CD4-positive, alpha-beta T cell treated with Interleukin-4 for 1 hour (primary cell): ENCODE data around the gene UNC13B.
"Not testable (repeated sequence)": the region's sequence is repeated elsewhere in the genome, so short reads cannot be mapped to it uniquely, and the experiment has no call there.

Experiments used
- DNase-seq, 2 donors: peaks; one replicate each; pipeline ENCODE4 v3.0.0-alpha.2; 2020 to 2022

Gene UNC13B

DNA sequence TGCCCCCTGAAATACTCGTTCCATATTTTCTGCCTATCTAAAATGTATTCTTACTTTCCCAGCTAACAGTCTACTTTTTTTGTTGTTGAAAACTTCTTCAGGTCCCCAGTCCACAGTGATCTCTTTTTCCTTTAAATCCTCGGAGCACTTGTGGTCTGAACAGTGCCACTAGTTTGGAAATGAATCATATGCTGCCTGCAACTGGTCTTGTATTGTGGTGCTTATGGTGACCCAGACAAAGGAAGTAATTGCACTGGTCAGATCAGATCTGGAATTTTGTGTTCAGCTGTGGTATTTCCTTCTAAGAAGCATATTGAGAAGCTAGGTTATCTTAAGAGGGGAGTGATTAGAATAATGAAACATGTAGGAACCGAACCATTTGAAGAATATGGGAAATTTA, 2.9 kb downstream of the UNC13B start:
- DNase-seq, result no peak

DNA sequence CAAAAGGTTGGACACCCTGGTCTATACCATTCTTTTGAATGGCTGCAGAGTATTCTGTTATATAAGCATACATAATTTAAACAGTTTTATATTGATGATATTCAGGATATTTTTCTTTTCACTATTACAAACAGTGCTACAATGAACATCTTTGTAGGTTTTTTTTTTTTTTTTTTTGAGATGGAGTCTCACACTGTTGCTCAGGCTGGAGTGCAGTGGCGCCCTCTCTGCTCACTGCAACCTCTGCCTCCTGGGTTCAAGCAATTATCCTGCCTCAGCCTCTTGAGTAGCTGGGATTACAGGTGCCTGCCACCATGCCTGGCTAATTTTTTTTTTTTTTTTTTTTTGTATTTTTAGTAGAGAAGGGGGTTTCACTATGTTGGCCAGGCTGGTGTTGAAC, 5.6 kb downstream of the UNC13B start:
- not testable (repeated sequence) for DNase-seq

DNA sequence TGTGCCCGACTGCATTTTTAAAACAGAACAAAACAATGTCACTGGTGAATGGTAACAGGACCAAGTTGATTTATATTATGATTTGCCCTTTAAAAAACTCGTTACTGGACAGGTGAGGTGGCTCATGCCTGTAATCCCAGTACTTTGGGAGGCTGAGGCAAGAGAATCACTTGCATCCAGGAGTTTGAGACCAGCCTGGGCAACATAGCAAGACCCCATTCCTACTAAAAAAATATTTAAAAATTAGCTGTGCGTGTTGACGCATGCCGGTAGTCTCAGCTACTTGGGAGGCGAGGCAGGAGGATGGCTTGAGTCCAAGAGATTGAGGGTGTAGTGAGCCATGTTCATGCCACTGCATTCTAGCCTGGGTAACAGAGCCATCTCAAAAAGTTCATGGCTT, 7.2 kb downstream of the UNC13B start:
- no peak for DNase-seq

DNA sequence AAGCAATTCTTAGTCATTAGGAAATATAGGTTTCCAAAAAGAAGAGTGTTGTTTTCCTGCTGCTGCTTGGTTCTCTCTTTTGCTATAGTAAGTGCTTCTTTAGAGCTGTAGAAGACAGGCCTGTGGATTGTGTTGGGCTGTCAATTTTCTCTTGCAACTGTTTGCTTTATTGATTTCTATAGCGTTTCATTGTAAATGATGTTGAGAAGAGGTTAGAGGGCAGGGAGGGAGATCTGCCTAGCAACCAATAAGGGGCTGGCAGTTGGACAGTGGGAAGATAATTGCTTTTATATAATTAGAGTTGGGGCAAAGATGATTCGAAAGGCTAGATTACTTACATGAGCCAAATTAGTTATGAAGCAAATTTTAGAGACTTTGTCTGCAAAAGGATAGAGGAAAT, 11.1 kb downstream of the UNC13B start:
- no peak for DNase-seq

DNA sequence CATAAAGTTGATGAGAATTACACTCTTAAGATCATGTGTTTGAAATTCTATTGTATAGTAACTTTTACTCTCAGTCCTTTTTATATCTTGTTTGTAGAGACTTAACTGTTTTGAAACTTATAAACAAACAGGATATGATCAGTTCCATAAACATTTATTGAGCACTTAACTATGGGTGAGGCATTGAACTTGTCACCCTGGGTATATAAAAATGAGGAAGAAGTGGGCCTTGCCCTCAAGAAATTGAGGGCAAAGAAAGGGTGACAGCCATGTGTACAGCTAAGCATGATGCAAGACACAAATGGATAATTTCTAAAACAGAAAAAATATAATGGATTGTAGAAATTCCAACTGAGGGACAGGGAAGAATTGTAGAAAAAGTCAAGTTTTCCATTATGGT, 15.7 kb downstream of the UNC13B start:
- no peak for DNase-seq

DNA sequence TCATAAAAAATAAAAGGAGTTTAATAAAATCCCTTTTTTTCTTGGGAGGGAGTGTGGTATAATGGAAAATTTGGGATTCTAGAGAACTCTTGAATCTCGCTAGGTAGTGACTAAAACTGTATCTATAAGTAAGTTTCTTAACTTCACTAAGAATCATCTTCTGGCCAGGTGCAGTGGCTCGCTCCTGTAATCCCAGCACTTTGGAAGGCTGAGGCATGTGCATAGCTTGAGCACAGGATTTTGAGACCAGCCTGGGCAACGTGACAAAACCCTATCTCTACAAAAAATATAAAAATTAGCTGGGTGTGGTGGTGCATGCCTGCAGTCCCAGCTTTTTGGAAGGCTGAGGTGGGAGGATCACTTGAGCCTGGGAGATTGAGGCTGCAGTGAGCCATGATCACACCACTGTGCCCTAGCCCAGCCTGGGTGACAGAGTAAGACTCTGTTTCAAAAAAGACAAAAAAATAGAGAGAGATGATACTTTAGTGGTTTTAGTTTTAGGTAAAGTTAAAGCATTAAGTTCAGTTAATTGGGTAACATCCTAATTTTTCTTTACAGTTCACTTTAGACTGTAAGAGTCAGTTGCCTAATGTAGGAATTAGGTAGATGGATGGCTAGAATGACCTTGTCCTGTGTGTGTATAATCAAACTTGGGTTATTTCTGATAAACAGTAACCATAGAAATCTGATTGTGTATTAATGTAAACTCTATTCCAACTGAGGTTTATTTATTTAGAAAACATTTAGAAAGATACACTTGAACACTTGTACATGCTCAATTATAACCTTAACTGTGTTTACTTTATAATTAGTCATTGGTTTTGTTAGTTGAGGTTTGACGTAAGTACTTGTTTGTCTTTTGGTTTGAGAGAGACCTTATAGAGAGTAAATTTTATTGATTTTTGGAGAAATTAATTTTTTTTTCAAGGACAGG, 17.8 kb downstream of the UNC13B start:
- no peak for DNase-seq

DNA sequence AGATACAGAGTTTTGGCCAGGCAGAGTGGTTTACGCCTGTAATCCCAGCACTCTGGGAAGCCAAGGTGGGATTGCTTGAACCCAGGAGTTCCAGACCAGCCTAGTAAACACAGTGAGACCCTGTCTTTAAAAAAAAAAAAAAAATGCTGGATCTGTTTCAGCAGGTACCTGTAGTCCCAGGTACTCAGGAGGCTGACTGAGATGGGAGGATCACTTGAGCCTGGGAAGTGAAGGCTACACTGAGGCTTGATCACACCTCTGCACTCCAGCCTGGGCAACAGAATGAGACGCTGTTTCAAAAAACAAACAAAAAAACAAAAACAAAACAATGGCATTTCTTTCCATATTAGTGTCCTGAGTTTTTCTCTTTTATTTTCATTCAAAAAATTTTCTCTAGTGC, 19.0 kb downstream of the UNC13B start:
- no peak for DNase-seq

DNA sequence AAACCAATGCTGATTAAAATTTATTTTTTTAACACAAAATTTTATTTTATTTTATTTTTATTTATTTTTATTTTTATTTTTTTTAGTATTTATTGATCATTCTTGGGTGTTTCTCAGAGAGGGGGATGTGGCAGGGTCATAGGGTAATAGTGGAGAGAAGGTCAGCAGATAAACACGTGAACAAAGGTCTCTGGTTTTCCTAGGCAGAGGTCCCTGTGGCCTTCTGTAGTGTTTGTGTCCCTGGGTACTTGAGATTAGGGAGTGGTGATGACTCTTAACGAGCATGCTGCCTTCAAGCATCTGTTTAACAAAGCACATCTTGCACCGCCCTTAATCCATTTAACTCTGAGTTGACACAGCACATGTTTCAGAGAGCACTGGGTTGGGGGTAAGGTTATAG, 20.6 kb downstream of the UNC13B start:
- DNase-seq, result not testable (repeated sequence)

DNA sequence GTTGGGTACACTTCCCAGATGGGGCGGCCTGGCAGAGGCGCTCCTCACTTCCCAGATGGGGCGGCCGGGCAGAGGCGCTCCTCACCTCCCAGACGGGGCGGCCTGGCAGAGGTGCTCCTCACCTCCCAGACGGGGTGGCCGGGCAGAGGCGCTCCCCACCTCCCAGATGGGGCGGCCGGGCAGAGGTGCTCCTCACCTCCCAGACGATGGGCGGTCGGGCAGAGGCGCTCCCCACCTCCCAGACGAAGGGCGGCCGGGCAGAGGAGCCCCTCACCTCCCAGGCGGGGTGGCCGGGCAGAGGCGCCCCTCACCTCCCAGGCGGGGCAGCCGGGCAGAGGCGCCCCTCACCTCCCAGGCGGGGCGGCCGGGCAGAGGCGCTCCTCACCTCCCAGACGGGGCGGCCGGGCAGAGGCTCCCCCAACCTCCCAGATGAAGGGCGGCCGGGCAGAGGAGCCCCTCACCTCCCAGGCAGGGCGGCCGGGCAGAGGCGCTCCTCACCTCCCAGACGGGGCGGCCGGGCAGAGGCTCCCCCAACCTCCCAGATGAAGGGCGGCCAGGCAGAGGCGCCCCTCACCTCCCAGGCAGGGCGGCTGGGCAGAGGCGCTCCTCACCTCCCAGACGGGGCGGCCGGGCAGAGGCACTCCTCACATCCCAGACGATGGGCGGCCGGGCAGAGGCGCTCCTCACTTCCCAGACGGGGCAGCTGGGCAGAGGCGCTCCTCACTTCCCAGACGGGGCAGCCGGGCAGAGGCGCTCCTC, 21.4 kb downstream of the UNC13B start:
- DNase-seq, result not testable (repeated sequence)

DNA sequence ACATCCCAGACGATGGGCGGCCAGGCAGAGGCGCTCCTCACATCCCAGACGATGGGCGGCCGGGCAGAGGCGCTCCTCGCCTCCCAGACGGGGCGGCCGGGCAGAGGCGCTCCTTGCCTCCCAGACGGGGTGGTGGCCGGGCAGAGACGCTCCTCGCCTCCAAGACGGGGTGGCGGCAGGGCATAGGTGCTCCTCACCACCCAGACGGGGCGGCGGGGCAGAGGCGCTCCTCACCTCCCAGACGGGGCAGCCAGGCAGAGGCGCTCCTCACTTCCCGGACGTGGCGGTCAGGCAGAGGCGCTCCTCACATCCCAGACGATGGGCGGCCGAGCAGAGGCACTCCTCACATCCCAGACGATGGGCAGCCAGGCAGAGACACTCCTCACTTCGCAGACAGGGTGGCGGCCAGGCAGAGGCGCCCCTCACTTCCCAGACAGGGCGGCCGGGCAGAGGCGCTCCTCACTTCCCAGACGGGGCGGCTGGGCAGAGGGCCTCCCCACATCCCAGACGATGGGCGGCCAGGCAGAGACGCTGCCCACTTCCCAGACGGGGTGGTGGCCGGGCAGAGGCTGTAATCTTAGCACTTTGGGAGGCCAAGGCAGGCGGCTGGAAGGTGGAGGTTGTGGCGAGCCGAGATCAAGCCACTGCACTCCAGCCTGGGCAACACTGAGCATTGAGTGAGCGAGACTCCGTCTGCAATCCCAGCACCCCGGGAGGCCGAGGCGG, 22.1 kb downstream of the UNC13B start:
- DNase-seq, result not testable (repeated sequence)

DNA sequence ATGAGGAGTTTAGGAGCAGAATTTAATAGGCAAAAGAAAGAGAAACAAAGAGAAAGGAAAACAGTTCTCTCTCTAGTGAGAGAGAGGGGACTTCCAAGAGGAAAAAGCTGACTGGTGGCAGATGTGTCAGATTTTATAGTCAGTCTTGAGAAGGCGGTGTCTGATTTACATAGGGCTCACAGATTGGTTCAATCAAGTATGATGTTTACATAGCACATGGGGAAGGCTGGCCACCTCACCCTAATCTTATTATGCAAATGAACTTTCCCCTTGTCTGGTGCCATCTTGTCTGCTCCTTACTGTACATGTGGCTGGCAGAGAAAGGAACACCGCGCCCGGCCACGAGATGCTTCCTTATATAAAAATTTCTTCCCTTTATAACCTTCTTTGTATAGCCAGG, 24.7 kb downstream of the UNC13B start:
- no peak for DNase-seq

DNA sequence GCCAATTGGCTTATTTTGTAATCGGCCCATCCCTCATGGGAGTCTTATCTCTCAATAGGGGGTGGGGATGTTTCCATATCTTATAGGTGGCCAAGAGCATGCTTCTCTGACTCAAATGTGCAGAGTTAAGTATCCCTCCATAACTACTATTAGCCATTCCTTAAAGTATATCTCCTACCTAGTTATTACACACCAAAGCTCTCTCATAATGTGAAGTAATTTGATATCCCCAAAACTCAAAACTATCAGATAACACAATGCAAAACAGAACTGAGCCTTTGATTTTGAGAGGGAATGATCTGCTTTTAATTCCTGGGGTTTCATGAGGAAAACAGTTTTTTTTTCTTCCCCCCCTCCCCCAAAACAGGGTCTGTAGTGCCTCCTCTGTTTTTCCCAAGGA, 28.4 kb downstream of the UNC13B start:
- no peak for DNase-seq

DNA sequence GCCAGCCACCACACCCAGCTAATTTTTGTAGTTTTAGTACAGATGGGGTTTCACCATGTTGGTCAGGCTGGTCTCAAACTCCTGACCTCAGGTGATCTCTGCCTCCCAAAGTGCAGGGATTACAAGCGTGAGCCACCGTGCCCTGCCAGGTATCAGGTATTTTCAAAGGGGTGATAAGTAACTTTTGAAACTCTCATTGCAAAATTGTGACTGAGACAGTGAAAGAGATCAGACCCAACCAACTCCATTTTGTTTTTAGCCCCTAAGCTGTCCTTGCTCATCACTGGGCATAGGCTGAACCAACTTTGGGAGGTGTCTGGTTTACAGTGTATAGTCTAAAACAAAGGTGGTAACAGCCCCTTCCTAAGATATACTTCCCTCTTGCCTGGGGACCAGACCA, 29.3 kb downstream of the UNC13B start:
- no peak for DNase-seq

DNA sequence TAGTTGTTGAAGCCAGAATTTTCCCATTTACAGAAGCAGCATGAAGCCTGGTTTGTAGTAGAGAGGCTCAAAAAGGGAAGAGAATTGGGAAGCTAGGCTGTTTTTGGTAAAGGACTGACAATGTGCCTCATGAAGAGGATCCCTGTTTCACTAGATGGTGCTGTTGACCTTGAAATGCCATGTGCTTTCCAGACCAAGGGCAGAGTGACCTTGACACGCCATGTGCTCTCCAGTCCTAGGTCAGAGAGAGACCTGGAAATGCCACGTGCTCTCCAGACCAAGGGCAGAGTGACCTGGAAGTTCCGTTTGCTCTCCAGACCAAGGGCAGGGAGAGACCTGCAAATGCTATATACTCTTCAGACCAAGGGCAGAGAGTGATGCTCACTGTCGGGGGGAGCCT, 32.0 kb downstream of the UNC13B start:
- no peak for DNase-seq

DNA sequence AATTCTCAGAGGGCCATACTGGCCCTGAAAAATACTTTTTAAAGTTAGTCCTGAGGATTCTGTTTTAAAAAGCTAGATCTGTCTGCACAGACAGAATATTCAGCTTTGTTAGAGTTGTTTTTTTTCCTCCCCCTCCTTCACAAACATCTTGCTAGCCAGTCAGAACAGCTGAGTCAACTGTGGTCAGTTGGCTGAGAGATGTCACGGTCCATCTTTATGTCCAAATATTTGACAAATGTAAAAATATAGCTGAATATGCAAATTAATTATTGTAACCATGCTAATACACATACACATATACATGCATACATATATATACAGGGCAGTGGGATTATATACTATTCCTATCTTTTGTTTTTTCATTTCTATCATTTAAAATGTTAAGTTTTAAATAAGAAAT, 33.9 kb downstream of the UNC13B start:
- no peak for DNase-seq

DNA sequence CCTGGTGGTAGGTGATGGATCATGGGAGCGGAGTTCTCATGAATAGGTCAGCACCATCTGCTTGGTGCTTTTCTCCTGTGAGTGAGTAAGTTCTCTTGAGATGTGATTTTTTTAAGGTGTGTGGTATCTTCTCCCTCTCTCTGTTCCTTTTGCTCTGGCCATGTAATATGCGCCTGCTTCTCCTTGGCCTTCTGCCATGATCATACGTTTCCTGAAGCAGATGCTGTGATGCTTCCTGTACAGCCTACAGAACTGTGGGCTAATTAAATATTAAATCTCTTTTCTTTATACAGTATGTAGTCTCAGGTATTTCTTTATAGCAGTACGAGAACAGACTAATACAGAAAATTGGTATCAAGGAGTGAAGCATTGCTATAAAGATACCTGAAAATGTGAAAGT, 36.4 kb downstream of the UNC13B start:
- DNase-seq, result no peak

DNA sequence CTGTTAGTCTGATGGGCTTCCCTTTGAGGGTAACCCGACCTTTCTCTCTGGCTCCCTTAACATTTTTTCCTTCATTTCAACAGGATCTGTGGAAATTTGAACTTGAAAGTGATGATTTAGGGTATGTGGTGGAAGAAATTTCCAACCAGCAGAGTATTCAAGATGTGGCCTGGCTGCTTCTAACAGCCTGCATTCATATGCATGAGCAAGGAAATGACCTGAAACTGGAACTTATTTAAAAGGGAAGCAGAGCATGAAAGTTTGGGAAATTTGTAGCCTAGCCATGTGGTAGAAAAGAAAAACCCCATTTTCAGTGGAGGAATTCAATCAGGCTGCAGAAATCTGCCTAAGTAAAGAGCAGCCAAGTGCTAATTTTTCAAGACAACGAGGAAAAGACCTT, 41.7 kb downstream of the UNC13B start:
- DNase-seq, result no peak

DNA sequence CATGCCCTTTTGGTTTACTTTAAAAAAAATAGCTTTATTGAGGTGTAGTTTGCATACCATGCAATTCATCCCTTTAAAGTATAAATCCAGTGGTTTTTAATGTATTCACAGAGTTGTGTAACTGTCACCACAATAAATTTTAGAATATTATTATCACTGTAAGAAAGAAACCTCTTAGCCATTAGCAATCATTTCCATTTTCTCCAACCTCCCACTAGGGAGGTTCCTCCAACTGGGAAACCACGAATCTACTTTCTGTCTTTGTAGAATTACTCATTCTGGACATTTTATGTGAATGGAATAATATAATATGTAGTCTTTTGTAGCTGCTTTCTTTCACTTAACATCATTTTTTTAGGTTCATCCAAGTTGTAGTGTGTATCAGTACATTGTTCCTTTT, 43.5 kb downstream of the UNC13B start:
- no peak for DNase-seq

DNA sequence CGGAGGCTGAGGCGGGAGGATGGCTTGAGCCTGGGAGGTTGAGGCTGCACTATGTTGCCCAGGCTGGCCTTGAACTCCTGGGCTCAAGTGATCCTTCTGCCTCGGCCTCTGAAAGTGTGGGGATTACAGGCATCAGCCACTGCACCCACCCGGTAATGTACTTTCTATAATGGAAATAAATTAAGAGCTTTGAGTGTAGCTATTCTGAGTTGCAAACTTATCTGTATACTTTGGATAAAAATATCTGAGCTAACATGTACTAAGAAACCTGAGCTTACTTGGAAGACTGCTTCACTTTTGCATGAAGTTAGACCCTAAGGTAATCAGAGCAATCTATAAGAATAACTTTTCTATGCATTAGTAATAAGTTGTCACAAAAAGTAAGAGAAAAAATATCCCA, 50.0 kb downstream of the UNC13B start:
- no peak for DNase-seq

DNA sequence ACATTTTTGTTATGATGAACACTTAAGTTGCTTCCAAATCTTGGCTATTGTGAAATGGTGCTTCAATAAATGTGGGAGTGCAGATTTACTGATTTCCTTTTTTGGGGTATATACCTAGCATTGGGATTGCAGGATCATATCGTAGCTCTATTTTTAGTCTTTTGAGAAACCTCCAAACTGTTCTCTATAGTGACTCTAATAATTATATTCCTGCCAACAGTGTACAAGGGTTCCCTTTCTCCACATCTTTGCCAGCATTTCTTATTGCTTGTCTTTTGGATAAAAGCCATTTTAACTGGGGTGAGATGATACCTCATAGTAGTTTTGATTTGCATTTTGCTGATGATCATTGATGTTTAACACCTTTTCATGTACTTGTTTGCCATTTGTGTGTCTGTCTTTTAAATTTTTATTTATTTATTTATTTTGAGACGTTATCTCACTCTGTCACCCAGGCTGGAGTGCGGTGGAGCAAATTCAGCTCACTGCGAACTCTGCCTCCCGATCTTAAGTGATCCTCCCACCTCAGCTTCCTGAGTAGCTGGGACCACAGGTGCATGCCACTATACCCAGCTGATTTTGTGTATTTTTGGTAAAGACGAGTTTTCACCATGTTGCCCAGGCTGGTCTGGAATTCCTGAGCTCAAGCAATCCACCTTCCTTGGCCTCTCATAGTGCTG, 59.0 kb downstream of the UNC13B start:
- no peak for DNase-seq

DNA sequence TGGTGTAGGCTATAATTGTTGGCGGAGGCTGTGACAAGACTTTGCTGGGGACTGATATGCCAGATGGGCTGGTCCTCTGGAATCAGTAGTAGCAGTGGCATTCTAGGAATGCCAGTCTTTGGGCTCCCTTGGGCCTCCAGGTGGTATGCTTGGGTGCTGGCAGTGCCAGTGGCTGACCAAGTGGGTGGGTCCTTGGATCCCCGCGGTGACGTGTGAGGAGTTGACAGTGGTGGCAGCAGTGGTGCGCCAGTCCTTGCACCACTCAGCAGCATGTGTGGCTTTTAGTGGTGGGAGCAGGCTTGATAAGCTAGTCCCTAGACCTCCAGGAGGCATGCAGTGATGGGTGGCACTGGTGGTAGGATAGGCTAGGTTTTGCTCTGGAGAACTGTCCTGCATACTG, 63.9 kb downstream of the UNC13B start:
- no peak for DNase-seq

DNA sequence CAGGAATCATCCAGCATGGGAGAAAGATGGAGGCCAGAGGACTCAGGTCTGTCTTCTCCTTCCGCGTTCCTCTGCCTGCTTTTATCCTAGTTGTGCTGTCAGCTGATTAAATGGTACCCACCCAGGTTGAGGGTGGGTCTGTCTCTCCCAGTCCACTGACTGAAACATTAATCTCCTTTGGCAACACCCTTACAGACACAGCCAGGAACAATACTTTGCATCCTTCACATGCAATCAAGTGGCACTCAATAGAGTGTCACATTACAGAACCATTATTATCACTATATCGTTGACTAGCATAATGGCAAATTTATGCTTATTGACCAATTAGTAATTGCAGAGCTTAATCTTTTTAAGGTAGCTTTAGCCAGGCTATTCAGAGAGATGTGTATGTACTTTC, 64.8 kb downstream of the UNC13B start:
- no peak for DNase-seq

DNA sequence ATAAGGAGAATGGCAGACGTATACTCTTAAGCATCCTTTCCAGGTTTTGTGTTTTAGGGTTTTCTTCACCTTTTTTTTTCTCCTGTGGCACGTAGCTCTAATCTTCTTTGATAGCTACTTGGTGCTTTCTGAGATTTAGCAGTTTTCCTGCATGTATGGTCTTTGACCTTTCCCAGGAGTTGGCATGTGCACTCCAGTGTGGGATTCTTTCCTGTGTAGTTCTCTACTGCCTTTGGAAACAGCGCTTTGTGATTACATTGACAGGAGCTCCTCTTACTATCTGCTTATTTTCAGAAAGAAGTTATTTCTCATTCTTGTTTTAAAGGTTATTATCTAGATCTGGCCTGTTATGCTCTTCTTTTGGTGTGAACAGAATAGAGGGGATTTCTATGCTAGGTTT, 65.5 kb downstream of the UNC13B start:
- DNase-seq, result no peak
